ENCODE data around the gene TRAF1. TPM values are rescaled to one million over a fixed set of nuclear protein-coding genes. Genes with fewer than 3 reads are reported as not detected.

Gene TRAF1
- total RNA-seq, 1 experiment from 2014 or later: 1.7 TPM

GRCh38 chr9:120925535-120926396, 830 bp downstream of the TRAF1 start:
- Histone ChIP-seq H2AFZ (ENCODE audit: low read depth, low read length, poor library complexity, severe bottlenecking) (no peak overlapping the region), H4K20me1 (ENCODE audit: insufficient read depth) (no peaks in the 10 kb centered on the region), H3K36me3 (ENCODE audit: control insufficient read depth in 1 of 2, insufficient read depth in 2 of 2, low read length in 2 of 2) (no peaks in the 10 kb centered on the region), H3K9ac (ENCODE audit: low read length) (no peak overlapping the region), H3K4me3 (replicated peaks in 1 of 2; ENCODE audit: low read depth in 1 of 2, low read length in 2 of 2) (no peak overlapping the region), H3K9me2 (ENCODE audit: insufficient read depth) (no peaks in the 10 kb centered on the region), H3K27me3 (ENCODE audit: insufficient read depth, low read length) (no peaks in the 10 kb centered on the region), H3K9me3 (ENCODE audit: control insufficient read depth in 1 of 2, insufficient read depth in 1 of 2, low read depth in 1 of 2, low read length in 2 of 2) (no peaks in the 10 kb centered on the region), H3K79me2 (ENCODE audit: insufficient read depth, low read length) (no peaks in the 10 kb centered on the region), H3K27ac (ENCODE audit: low read depth, low read length) (no peak overlapping the region), H3K4me2 (ENCODE audit: low read length) (no peak overlapping the region), H3K4me1 (ENCODE audit: control insufficient read depth in 1 of 2, insufficient read depth in 2 of 2, low read length in 2 of 2) (peaks cover 0 to 8% of the 10 kb centered on the region in 2 experiments; a peak in 1 of 4 replicates)
- no TSS peak for BruUV-seq (replicated peaks)
- TF ChIP-seq EZH2phosphoT487 (IDR thresholded peaks at IDR 0.05; ENCODE audit: borderline replicate concordance) (no peak), RAD21 (IDR thresholded peaks at IDR 0.05; ENCODE audit: low read depth) (no peak), CEBPB (IDR thresholded peaks at IDR 0.05; ENCODE audit: low read depth) (no peak), ELF1 (IDR thresholded peaks at IDR 0.05; ENCODE audit: borderline replicate concordance, low read depth) (no peak), JUND (IDR thresholded peaks at IDR 0.05) (no peak), CBX3 (IDR thresholded peaks at IDR 0.05; ENCODE audit: low read depth) (no peak), EZH2 (IDR thresholded peaks at IDR 0.05) (no peak), FOSL1 (IDR thresholded peaks at IDR 0.05; ENCODE audit: low read depth) (no peak), YY1 (IDR thresholded peaks at IDR 0.05; ENCODE audit: extremely low read depth, insufficient replicate concordance, low read depth, low read length) (no peak), ZFX (IDR thresholded peaks at IDR 0.05) (no peak)
- TF ChIP-seq, protein P1, sequence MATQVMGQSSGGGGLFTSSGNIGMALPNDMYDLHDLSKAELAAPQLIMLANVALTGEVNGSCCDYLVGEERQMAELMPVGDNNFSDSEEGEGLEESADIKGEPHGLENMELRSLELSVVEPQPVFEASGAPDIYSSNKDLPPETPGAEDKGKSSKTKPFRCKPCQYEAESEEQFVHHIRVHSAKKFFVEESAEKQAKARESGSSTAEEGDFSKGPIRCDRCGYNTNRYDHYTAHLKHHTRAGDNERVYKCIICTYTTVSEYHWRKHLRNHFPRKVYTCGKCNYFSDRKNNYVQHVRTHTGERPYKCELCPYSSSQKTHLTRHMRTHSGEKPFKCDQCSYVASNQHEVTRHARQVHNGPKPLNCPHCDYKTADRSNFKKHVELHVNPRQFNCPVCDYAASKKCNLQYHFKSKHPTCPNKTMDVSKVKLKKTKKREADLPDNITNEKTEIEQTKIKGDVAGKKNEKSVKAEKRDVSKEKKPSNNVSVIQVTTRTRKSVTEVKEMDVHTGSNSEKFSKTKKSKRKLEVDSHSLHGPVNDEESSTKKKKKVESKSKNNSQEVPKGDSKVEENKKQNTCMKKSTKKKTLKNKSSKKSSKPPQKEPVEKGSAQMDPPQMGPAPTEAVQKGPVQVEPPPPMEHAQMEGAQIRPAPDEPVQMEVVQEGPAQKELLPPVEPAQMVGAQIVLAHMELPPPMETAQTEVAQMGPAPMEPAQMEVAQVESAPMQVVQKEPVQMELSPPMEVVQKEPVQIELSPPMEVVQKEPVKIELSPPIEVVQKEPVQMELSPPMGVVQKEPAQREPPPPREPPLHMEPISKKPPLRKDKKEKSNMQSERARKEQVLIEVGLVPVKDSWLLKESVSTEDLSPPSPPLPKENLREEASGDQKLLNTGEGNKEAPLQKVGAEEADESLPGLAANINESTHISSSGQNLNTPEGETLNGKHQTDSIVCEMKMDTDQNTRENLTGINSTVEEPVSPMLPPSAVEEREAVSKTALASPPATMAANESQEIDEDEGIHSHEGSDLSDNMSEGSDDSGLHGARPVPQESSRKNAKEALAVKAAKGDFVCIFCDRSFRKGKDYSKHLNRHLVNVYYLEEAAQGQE (IDR thresholded peaks at IDR 0.05; ENCODE audit: low read depth): no peak
- RAD21 ChIA-PET (ENCODE audit: low non-redundant PET in 1 of 2, low total read pairs in 2 of 2, uncharacterized antibody in 2 of 2, unreplicated experiment in 2 of 2): no interaction called here
- no peak for DNase-seq (ENCODE audit: low read depth, low spot score)
- CTCF ChIA-PET: interaction anchor here (1.5 kb wide), 1 partner anchor 169 kb away, joined by 3 read pairs; no protein-coding TSS in a partner anchor
- intact Hi-C loops (cut with micrococcal nuclease): no loop called here
- POLR2A ChIA-PET: no interaction called here
- ATAC-seq: no peak
